Ovary (tissue), 1 donor: ENCODE results near the gene FRG1.

Experiments used
- EP300 ChIP-seq: sonication (generic); formaldehyde crosslinking; IDR thresholded peaks from one replicate; pipeline ENCODE4 v1.6.1; 2017; ENCODE audit warnings: antibody characterized with exemption
- POLR2A ChIP-seq: fragments of 450-650 bp; IDR thresholded peaks from one replicate; pipeline ENCODE4 v1.6.1; 2017; ENCODE audit warnings: antibody characterized with exemption, mild to moderate bottlenecking, moderate library complexity

GRCh38 chr4:189941005-189941450 is 356 bp downstream of the FRG1 start:
- TF ChIP-seq POLR2A (peak; percentile 24), EP300 (no peak)
